DND-41 (cell line): ENCODE measurements around the gene EPB41L4A.

Source experiments
- EZH2 ChIP-seq: IDR thresholded peaks from 3 replicates; pipeline ENCODE4 v1.6.1; 2012; ENCODE audit warnings: borderline replicate concordance, low read depth, mild to moderate bottlenecking, moderate library complexity, low read length, inconsistent platforms; ENCODE audit not compliant: severe bottlenecking
- TF ChIP-seq, protein P1 (sequence below): IDR thresholded peaks from 2 replicates; pipeline ENCODE4 v1.5.1; 2012; ENCODE audit warnings: borderline replicate concordance, low read length, moderate library complexity, mild to moderate bottlenecking; ENCODE audit not compliant: poor library complexity, severe bottlenecking; ENCODE audit errors: extremely low read depth

DNA sequence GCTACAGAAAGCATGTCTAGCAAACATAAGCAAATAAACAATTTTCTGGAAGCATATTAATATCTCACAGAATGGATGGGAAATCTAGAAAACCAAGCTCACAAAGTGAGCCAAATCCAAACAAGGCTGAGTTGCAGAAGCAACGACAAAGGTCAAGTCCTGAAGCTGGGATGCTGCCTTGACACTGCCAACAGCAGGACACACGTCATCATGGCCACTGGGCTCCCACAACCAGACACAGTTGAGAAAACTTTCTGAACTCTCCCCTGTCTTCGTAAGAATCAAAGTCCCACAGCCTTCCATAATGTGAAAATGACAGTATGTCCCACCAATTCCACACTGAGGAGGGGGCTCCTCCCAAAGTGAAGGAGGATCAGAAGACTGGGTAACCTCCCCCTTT is 37.6 kb downstream of the EPB41L4A start:
- TF ChIP-seq, protein P1, sequence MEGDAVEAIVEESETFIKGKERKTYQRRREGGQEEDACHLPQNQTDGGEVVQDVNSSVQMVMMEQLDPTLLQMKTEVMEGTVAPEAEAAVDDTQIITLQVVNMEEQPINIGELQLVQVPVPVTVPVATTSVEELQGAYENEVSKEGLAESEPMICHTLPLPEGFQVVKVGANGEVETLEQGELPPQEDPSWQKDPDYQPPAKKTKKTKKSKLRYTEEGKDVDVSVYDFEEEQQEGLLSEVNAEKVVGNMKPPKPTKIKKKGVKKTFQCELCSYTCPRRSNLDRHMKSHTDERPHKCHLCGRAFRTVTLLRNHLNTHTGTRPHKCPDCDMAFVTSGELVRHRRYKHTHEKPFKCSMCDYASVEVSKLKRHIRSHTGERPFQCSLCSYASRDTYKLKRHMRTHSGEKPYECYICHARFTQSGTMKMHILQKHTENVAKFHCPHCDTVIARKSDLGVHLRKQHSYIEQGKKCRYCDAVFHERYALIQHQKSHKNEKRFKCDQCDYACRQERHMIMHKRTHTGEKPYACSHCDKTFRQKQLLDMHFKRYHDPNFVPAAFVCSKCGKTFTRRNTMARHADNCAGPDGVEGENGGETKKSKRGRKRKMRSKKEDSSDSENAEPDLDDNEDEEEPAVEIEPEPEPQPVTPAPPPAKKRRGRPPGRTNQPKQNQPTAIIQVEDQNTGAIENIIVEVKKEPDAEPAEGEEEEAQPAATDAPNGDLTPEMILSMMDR: no peak
- TF ChIP-seq EZH2: no peak
